Kidney epithelial cell (primary cell): ENCODE data around the gene TXNRD1. TPM values are rescaled to one million over a fixed set of nuclear protein-coding genes. Genes with fewer than 3 reads are reported as not detected.

Experiments used
- DNase-seq: peaks from one replicate; pipeline ENCODE4 v3.0.0-alpha.2; 2010; ENCODE audit warnings: low read depth
- H3K27me3 ChIP-seq: 2 replicates; pipeline ENCODE4 v1.6.0; 2011; ENCODE audit warnings: low read length; ENCODE audit not compliant: control insufficient read depth, insufficient read depth
- H3K36me3 ChIP-seq: 2 replicates; pipeline ENCODE4 v1.5.1; 2011; ENCODE audit warnings: low read length; ENCODE audit not compliant: control insufficient read depth, insufficient read depth
- H3K4me3 ChIP-seq: 2 replicates; pipeline ENCODE4 v1.5.1; 2011; ENCODE audit warnings: low read depth, mild to moderate bottlenecking, control low read depth, low read length
- total RNA-seq: library from RNA; depleted of rRNA; stranded (reverse); fragments of >200 nt; gene quantifications from 2 replicates; pipeline ENCODE4 v1.2.3, GENCODE V29; 2015
- TF ChIP-seq, protein P1 (sequence below): IDR thresholded peaks from 2 replicates; pipeline ENCODE4 v1.5.1; 2011; ENCODE audit warnings: mild to moderate bottlenecking, moderate library complexity, low read length, control low read depth, inconsistent platforms; ENCODE audit not compliant: insufficient read depth, poor library complexity, severe bottlenecking

The TXNRD1 gene
- 78.7 and 100 TPM in 2 replicates for total RNA-seq

DNA sequence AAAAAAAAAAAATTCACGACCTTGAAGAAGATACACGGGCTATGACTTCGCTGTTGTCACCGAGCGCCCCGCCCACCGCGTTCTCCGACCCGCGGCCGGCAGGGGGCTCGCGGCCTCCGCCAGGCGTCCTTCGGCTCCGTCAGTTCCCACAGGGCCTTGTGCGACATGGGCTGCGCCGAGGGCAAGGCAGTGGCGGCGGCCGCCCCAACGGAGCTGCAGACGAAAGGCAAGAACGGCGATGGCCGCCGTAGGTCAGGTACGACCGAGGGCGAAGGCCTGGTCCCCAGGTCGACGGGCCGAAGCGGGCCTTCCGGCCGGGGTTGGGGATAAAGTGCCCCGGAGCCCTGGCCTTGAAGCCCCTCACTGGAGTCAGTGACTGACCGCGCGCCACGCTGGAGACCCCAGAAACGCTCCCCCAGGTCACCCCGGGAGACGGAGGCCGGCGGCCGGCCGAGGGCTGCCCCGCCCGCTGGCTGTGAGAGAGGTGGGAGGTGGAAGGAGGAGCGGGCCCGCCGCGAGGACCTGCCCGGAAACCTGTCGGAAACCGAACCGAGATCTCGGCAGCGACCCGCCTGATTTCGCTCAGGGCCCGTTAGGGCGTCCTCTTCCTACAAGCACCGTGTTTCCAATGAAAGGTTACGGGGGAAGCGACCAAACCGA, at the start of gene TXNRD1:
Gene TXNRD1 (plus strand): TSS at position 142 of the 660 bp plus-strand sequence. CDS start 24 bp downstream, at position 166.
- Histone ChIP-seq H3K36me3 (no peaks in the 10 kb centered on the region), H3K4me3 (peak within 1 kb of the TSS; percentile 55), H3K27me3 (no peaks in the 10 kb centered on the region)
- TF ChIP-seq, protein P1, sequence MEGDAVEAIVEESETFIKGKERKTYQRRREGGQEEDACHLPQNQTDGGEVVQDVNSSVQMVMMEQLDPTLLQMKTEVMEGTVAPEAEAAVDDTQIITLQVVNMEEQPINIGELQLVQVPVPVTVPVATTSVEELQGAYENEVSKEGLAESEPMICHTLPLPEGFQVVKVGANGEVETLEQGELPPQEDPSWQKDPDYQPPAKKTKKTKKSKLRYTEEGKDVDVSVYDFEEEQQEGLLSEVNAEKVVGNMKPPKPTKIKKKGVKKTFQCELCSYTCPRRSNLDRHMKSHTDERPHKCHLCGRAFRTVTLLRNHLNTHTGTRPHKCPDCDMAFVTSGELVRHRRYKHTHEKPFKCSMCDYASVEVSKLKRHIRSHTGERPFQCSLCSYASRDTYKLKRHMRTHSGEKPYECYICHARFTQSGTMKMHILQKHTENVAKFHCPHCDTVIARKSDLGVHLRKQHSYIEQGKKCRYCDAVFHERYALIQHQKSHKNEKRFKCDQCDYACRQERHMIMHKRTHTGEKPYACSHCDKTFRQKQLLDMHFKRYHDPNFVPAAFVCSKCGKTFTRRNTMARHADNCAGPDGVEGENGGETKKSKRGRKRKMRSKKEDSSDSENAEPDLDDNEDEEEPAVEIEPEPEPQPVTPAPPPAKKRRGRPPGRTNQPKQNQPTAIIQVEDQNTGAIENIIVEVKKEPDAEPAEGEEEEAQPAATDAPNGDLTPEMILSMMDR, result peak; percentile 76
- DNase-seq, result no peak

DNA sequence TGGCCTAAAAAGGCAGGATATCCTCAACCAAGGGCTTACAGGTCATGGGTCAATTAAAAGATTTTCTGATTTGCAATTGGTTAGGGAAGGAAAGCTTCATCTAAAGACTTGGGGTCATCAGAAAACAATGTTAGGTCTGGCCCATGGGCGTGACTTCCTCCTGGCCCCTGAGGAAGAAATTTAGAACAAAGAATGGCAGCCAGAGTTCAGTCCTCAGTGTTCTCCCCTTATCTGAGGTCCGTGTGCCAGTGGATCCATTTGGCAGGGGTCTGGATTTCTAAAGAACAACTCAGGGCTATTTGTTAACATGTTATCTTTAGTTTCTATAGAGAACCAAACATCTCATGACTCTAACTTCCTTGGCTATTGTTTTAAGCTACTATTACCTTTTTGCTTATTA, 49.8 kb upstream of the TXNRD1 start:
- no peak overlapping the region for H3K4me3 ChIP-seq
- TF ChIP-seq, protein P1, result no peak
- H3K27me3 ChIP-seq, result no peaks in the 10 kb centered on the region
- DNase-seq, result no peak
- no peaks in the 10 kb centered on the region for H3K36me3 ChIP-seq

DNA sequence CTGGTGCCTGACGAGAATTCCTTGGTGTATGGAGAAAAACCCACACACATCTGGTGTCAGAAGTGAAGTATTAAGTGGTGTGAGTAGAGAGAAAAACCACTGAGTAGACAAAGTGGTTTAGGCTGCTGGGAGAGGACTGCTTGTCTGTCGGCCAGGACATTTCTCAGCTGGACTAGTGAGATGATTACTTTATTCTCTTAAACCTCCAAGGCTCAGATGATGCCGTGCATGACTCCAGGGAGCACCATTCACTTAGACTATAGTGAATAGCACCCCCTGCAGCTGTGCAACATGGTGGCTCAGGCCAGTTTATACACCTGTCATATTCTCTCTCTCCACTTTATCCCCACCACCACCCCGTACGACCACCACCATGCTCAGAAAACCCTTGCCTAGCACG, 49.1 kb upstream of the TXNRD1 start:
- no peak for DNase-seq
- TF ChIP-seq, protein P1, result no peak
- Histone ChIP-seq H3K4me3 (no peak overlapping the region), H3K27me3 (no peaks in the 10 kb centered on the region), H3K36me3 (no peaks in the 10 kb centered on the region)

DNA sequence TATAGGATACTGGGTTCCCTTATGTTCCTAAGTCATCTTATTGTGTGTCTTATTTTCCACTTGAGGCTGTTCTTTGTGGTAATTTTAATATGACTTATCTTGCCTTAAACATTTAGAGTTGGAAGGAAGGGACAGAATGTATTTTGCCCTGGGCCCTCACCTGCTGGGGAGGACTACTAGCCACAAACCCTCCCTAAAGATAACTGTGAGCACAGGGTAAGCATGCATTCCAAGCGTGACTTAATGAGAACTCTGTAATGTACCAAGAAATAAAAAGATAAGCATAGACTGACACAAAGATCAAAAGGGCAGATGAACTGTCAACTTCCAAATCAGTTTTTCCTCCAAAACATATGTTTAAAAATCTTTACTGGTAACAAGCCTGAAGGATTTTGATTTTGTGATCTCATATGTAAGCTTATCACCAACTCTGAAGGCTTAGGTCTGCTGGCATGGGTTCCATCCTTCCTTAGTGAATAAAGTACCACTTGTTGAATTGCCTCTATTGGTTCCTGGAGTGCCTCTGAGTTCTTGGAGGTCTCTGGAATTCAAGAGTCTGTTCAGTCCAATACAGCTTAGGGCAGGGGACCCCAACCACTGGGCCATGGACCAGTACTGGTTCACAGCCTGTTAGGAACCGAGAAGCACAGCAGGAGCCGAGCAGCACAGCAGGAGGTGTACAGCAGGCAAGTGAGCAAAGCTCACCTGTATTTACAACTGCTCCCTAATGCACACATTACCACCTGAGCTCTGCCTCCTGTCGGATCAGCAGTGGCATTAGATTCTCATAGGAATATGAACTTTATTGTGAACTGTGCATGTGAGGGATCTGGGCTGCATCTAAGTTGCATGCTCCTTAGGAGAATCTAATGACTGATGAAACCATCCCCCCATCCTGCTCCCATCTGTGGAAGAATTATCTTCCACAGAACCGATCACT, 47.8 kb upstream of the TXNRD1 start:
- TF ChIP-seq, protein P1, result no peak
- Histone ChIP-seq H3K36me3 (no peaks in the 10 kb centered on the region), H3K27me3 (no peaks in the 10 kb centered on the region), H3K4me3 (no peak overlapping the region)
- DNase-seq, result no peak

DNA sequence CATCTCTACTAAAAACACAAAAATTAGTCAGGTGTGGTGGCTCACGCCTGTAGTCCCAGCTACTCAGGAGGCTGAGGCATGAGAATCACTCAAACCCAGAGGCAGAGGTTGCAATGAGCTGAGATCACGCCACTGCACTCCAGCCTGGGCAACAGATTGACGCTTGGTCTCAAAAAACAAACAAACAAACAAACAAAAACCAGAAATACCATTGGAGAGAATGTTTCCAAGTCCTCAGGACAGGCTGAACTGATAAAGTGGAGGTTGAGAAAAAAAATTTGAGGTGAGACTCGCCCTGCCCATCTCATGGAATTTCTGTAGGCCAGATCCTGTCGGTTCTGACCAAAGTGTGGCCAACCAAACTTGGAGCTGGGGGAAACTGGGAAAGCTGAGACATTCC, 47.0 kb upstream of the TXNRD1 start:
- no peak for DNase-seq
- TF ChIP-seq, protein P1, result no peak
- Histone ChIP-seq H3K36me3 (no peaks in the 10 kb centered on the region), H3K27me3 (no peaks in the 10 kb centered on the region), H3K4me3 (no peak overlapping the region)
